Measurements from ENCODE around the gene PCA3. TPM values are rescaled to one million over a fixed set of nuclear protein-coding genes. Genes with fewer than 3 reads are reported as not detected.

Gene PCA3
- total and polyA plus RNA-seq, 4 donors, result 0.05 to 0.09 (median 0.08) TPM; not detected in 1

DNA sequence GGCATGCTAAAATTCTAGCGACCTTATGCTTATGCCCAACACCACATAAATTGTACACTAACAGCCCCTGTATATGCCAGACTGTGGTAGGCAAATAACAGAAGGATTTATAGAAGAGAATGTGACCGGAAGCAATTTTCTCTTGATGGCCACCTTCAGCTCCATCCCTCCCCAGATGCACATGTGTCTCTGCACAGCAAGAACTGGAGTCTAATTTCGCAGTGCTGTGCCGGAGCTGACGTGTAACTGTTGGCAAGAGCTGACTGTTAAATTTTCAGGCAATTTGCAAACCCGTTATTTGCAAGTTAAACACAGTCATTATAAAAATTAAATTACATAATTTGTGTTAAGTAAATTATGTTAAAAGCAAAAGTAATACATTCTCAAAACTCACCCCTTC, 48.4 kb downstream of the PCA3 start:
- H3K27ac ChIP-seq (ENCODE audit: low read depth in 1 of 2, low read length in 1 of 2), result no peak overlapping the region
- H3K9ac ChIP-seq (ENCODE audit: insufficient read depth in 1 of 2, low read length in 2 of 2), result no peak overlapping the region
- no peak overlapping the region for H3K4me3 ChIP-seq
- no peaks in the 10 kb centered on the region for H3K4me1 ChIP-seq (ENCODE audit: control insufficient read depth in 5 of 5, insufficient read depth in 5 of 5, low read length in 5 of 5)
- TF ChIP-seq CTCF (IDR thresholded peaks at IDR 0.05; ENCODE audit: control extremely low read depth, extremely low read depth), result no peak
- no peaks in the 10 kb centered on the region for H3K36me3 ChIP-seq (ENCODE audit: control insufficient read depth in 4 of 4, insufficient read depth in 4 of 4, low read length in 4 of 4)
- peaks cover 0 to 4% (median 0%) of the 10 kb centered on the region in 3 donors for H3K27me3 ChIP-seq (ENCODE audit: control insufficient read depth in 3 of 3, insufficient read depth in 3 of 3, low read length in 2 of 3)
- ATAC-seq (ENCODE audit: insufficient read depth, low FRiP score), result no peak
- WGBS, 2 donors, result 84 to 86% methylated on average over 6 of the region's 6 CpGs
- DNase-seq, result no peak
- no peaks in the 10 kb centered on the region for H3K9me3 ChIP-seq (ENCODE audit: control insufficient read depth in 4 of 4, insufficient read depth in 3 of 4, low read length in 3 of 4)

GRCh38 chr9:76817489-76817888, 53.3 kb downstream of the PCA3 start:
- WGBS, 2 donors, result 88 to 97% methylated on average over 1 of the region's 1 CpG
- Histone ChIP-seq H3K36me3 (ENCODE audit: control insufficient read depth in 4 of 4, insufficient read depth in 4 of 4, low read length in 4 of 4) (no peaks in the 10 kb centered on the region), H3K4me3 (no peak overlapping the region), H3K27me3 (ENCODE audit: control insufficient read depth in 3 of 3, insufficient read depth in 3 of 3, low read length in 2 of 3) (no peaks in the 10 kb centered on the region), H3K4me1 (ENCODE audit: control insufficient read depth in 5 of 5, insufficient read depth in 5 of 5, low read length in 5 of 5) (no peaks in the 10 kb centered on the region), H3K27ac (ENCODE audit: low read depth in 1 of 2, low read length in 1 of 2) (no peak overlapping the region), H3K9me3 (ENCODE audit: control insufficient read depth in 4 of 4, insufficient read depth in 3 of 4, low read length in 3 of 4) (no peaks in the 10 kb centered on the region), H3K9ac (ENCODE audit: insufficient read depth in 1 of 2, low read length in 2 of 2) (no peak overlapping the region)
- DNase-seq, result no peak
- ATAC-seq (ENCODE audit: insufficient read depth, low FRiP score), result no peak
- no peak for TF ChIP-seq CTCF (IDR thresholded peaks at IDR 0.05; ENCODE audit: control extremely low read depth, extremely low read depth)

GRCh38 chr9:76818271-76818670, 54.0 kb downstream of the PCA3 start:
- no peak overlapping the region for H3K27ac ChIP-seq (ENCODE audit: low read depth in 1 of 2, low read length in 1 of 2)
- no peaks in the 10 kb centered on the region for H3K4me1 ChIP-seq (ENCODE audit: control insufficient read depth in 5 of 5, insufficient read depth in 5 of 5, low read length in 5 of 5)

More at GRCh38 chr9:76818271-76818670, 54.0 kb downstream of the PCA3 start:
- DNase-seq (no peak), ATAC-seq (ENCODE audit: insufficient read depth, low FRiP score) (peak; percentile 72)
- H3K9me3 ChIP-seq (ENCODE audit: control insufficient read depth in 4 of 4, insufficient read depth in 3 of 4, low read length in 3 of 4), result no peaks in the 10 kb centered on the region
- H3K4me3 ChIP-seq, result no peak overlapping the region
- H3K27me3 ChIP-seq (ENCODE audit: control insufficient read depth in 3 of 3, insufficient read depth in 3 of 3, low read length in 2 of 3), result no peaks in the 10 kb centered on the region
- H3K9ac ChIP-seq (ENCODE audit: insufficient read depth in 1 of 2, low read length in 2 of 2), result no peak overlapping the region
- WGBS, 2 donors, result 68 to 85% methylated on average over 4 of the region's 4 CpGs
- H3K36me3 ChIP-seq (ENCODE audit: control insufficient read depth in 4 of 4, insufficient read depth in 4 of 4, low read length in 4 of 4), result no peaks in the 10 kb centered on the region
- no peak for TF ChIP-seq CTCF (IDR thresholded peaks at IDR 0.05; ENCODE audit: control extremely low read depth, extremely low read depth)
